Epithelial cell of esophagus (primary cell): Measurements from ENCODE around the gene SH2D3A.

ENCODE experiments used
- DNase-seq: peaks from one replicate; pipeline ENCODE4 v3.0.0; 2010; ENCODE audit warnings: low read depth
- H3K4me3 ChIP-seq: 2 replicates; pipeline ENCODE4 v1.5.1; 2011; ENCODE audit warnings: mild to moderate bottlenecking, low read length, control low read depth
- TF ChIP-seq, protein P1 (sequence below): IDR thresholded peaks from 2 replicates; pipeline ENCODE4 v1.5.1; 2011; ENCODE audit warnings: low read depth, mild to moderate bottlenecking, low read length, control low read depth, inconsistent platforms; ENCODE audit not compliant: insufficient read depth; ENCODE audit errors: missing control alignments

SH2D3A gene

DNA sequence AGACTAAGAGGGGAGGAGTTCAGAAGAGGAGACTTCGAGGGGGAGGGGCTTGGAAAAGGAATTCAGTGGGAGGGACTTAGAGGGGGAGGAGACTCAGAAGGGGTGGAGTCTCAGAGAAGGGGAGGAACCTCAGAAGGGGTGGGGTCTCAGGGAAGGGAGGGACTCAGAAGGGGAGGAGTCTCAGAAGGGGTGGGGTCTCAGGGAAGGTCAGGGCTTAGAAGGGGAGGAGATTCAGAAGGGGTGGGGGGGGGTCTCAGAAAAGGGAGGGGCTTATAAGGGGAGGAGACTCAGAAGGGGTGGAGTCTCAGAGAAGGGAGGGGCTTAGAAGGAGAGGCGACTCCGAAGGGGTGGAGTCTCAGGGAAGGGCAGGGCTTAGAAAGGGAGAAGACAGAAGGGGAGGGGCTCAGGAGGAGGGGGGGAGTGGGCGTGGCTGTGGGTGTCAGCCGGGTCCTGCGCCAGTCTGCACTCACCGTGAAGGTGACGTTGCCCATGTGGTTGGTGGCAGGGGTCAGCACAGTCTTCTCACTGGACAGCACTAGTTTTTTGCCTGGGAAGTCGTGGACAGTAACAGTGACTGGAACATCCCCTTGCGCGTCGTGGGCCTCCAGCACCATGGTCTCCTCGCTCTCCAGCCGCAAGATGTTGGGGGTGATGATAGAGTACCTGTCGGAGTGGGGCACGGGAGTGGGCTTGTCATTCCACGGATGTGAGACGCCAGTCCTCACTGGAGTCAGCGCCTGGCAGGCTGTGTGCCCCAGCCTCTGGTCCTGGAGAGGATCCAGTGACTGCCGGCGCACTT lies 48.3 kb downstream of the SH2D3A start:
- no peak for DNase-seq
- H3K4me3 ChIP-seq: no peak overlapping the region
- TF ChIP-seq, protein P1, sequence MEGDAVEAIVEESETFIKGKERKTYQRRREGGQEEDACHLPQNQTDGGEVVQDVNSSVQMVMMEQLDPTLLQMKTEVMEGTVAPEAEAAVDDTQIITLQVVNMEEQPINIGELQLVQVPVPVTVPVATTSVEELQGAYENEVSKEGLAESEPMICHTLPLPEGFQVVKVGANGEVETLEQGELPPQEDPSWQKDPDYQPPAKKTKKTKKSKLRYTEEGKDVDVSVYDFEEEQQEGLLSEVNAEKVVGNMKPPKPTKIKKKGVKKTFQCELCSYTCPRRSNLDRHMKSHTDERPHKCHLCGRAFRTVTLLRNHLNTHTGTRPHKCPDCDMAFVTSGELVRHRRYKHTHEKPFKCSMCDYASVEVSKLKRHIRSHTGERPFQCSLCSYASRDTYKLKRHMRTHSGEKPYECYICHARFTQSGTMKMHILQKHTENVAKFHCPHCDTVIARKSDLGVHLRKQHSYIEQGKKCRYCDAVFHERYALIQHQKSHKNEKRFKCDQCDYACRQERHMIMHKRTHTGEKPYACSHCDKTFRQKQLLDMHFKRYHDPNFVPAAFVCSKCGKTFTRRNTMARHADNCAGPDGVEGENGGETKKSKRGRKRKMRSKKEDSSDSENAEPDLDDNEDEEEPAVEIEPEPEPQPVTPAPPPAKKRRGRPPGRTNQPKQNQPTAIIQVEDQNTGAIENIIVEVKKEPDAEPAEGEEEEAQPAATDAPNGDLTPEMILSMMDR: no peak

- DNase-seq: no peak
- TF ChIP-seq, protein P1: no peak
- no peak overlapping the region for H3K4me3 ChIP-seq
Observed at GRCh38 chr19:6718111-6718740, 49.0 kb downstream of the SH2D3A start.

GRCh38 chr19:6717441-6717971 lies 49.7 kb downstream of the SH2D3A start:
- H3K4me3 ChIP-seq: no peak overlapping the region
- DNase-seq: no peak
- TF ChIP-seq, protein P1: no peak

DNA sequence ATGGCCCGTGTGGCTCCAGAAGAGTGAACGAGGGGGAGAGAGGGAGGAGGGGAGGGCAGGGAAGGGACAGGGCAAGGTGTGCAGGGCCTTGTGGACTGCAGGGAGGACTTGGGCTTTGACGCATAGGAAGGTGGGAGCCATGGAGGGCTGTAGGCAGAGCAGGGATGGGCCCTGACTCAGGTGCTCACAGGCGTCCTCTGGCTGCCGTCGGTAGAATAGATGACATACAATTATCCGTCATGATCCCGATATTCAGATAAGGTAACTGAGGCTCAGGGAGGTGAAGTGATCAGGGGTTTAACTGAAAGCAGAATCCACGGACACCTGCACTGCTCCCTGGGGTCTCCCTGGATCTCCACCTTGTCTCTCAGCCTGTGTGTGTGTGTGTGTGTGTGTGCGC lies 50.2 kb downstream of the SH2D3A start:
- no peak for DNase-seq
- TF ChIP-seq, protein P1: no peak

GRCh38 chr19:6716610-6716970 lies 50.6 kb downstream of the SH2D3A start:
- DNase-seq: no peak
- H3K4me3 ChIP-seq: no peak overlapping the region
- TF ChIP-seq, protein P1: no peak

More for the DNA sequence above, 50.2 kb downstream of the SH2D3A start:
- H3K4me3 ChIP-seq: no peak overlapping the region

- DNase-seq: no peak
- no peak overlapping the region for H3K4me3 ChIP-seq
- TF ChIP-seq, protein P1: no peak
Observed at GRCh38 chr19:6714749-6715555, 52.3 kb downstream of the SH2D3A start.
